Loucy (cell line): Measurements from ENCODE around the gene FAM43B.

Experiments
- H2AFZ ChIP-seq: fragments of 200-600 bp; sonication (generic); 2 replicates; pipeline ENCODE4 v1.6.0; 2016; ENCODE audit warnings: antibody characterized with exemption, mild to moderate bottlenecking, low read length, moderate library complexity
- H3F3A ChIP-seq: fragments of 200-600 bp; 2 replicates; pipeline ENCODE4 v1.6.0; 2016; ENCODE audit warnings: antibody characterized with exemption, low read depth, mild to moderate bottlenecking
- H3K27me3 ChIP-seq: fragments of 200-600 bp; sonication (generic); 2 replicates; pipeline ENCODE4 v1.6.1; 2014; ENCODE audit warnings: low read length, mild to moderate bottlenecking; ENCODE audit not compliant: insufficient read depth, poor library complexity, severe bottlenecking
- H3K36me3 ChIP-seq: fragments of 200-600 bp; sonication (generic); 2 replicates; pipeline ENCODE4 v1.6.1; 2016; ENCODE audit warnings: low read length; ENCODE audit not compliant: insufficient read depth
- H3K4me1 ChIP-seq: fragments of 200-600 bp; sonication (generic); 2 replicates; pipeline ENCODE4 v1.5.1; 2014; ENCODE audit warnings: low read length, mild to moderate bottlenecking; ENCODE audit not compliant: insufficient read depth, poor library complexity, severe bottlenecking
- H3K4me2 ChIP-seq: fragments of 200-600 bp; sonication (generic); 2 replicates; pipeline ENCODE4 v1.6.0; 2014; ENCODE audit warnings: antibody characterized with exemption, low read length, low read depth, mild to moderate bottlenecking; ENCODE audit not compliant: poor library complexity, severe bottlenecking
- H3K4me3 ChIP-seq: fragments of 200-600 bp; sonication (generic); 2 replicates; pipeline ENCODE4 v1.5.1; 2014; ENCODE audit warnings: low read length, mild to moderate bottlenecking, mixed read lengths; ENCODE audit not compliant: poor library complexity, severe bottlenecking
- H3K79me2 ChIP-seq: fragments of 200-600 bp; sonication (generic); 2 replicates; pipeline ENCODE4 v1.6.1; 2014; ENCODE audit warnings: low read length; ENCODE audit not compliant: insufficient read depth
- H3K9ac ChIP-seq: fragments of 200-600 bp; sonication (generic); 2 replicates; pipeline ENCODE4 v1.6.0; 2014; ENCODE audit warnings: mild to moderate bottlenecking, low read depth, low read length, moderate library complexity; ENCODE audit not compliant: poor library complexity, severe bottlenecking
- H3K9me2 ChIP-seq: fragments of 200-600 bp; sonication (generic); replicated peaks from 2 replicates; pipeline ENCODE4 v1.6.1; 2016; ENCODE audit warnings: low read depth, low read length, mixed read lengths
- H3K9me3 ChIP-seq: fragments of 200-600 bp; sonication (generic); 2 replicates; pipeline ENCODE4 v1.6.1; 2014; ENCODE audit warnings: mild to moderate bottlenecking, antibody characterized with exemption, low read length, low read depth; ENCODE audit not compliant: insufficient read depth
- H4K20me1 ChIP-seq: fragments of 200-600 bp; sonication (generic); 2 replicates; pipeline ENCODE4 v1.6.0; 2014; ENCODE audit warnings: antibody characterized with exemption, low read length, mild to moderate bottlenecking; ENCODE audit not compliant: insufficient read depth, poor library complexity, severe bottlenecking
- CTCF ChIP-seq: fragments of 200-600 bp; sonication (generic); conservative IDR thresholded peaks from 2 replicates; pipeline ENCODE4 v1.5.1; 2014; ENCODE audit warnings: mild to moderate bottlenecking, antibody characterized with exemption, low read length
- EZH2phosphoT487 ChIP-seq: fragments of 200-600 bp; IDR thresholded peaks from 2 replicates; pipeline ENCODE4 v1.6.1; 2018; ENCODE audit warnings: antibody characterized with exemption, mild to moderate bottlenecking, moderate library complexity, borderline replicate concordance

The FAM43B gene

GRCh38 chr1:20569523-20570098, 17.2 kb downstream of the FAM43B start:
- Histone ChIP-seq H3K9ac (no peak overlapping the region), H4K20me1 (no peaks in the 10 kb centered on the region), H3K4me1 (no peaks in the 10 kb centered on the region), H2AFZ (no peak overlapping the region), H3K9me3 (no peaks in the 10 kb centered on the region), H3F3A (no peaks in the 10 kb centered on the region), H3K4me2 (no peak overlapping the region), H3K36me3 (no peaks in the 10 kb centered on the region), H3K27me3 (no peaks in the 10 kb centered on the region), H3K4me3 (no peak overlapping the region), H3K9me2 (no peaks in the 10 kb centered on the region), H3K79me2 (no peaks in the 10 kb centered on the region)
- TF ChIP-seq CTCF (no peak), EZH2phosphoT487 (no peak)

GRCh38 chr1:20571427-20571826, 19.1 kb downstream of the FAM43B start:
- Histone ChIP-seq H3K4me2 (no peak overlapping the region), H3K4me3 (no peak overlapping the region), H3K4me1 (no peaks in the 10 kb centered on the region), H3K9me3 (no peaks in the 10 kb centered on the region), H4K20me1 (no peaks in the 10 kb centered on the region), H3K27me3 (no peaks in the 10 kb centered on the region), H3K9me2 (no peaks in the 10 kb centered on the region), H3K9ac (no peak overlapping the region), H3K36me3 (no peaks in the 10 kb centered on the region), H3F3A (no peaks in the 10 kb centered on the region), H3K79me2 (no peaks in the 10 kb centered on the region), H2AFZ (no peak overlapping the region)
- no peak for TF ChIP-seq CTCF
- TF ChIP-seq EZH2phosphoT487 = no peak

- no peaks in the 10 kb centered on the region for H3K9me2 ChIP-seq
- no peak overlapping the region for H3K4me2 ChIP-seq
- peak overlapping the region; percentile 4; the same call in 1 of the 2 replicates for H2AFZ ChIP-seq
- H3K36me3 ChIP-seq = no peaks in the 10 kb centered on the region
- no peak overlapping the region for H3K4me3 ChIP-seq
- H3F3A ChIP-seq = no peaks in the 10 kb centered on the region
- H3K27me3 ChIP-seq = no peaks in the 10 kb centered on the region
- H3K4me1 ChIP-seq = no peaks in the 10 kb centered on the region
- no peak for TF ChIP-seq CTCF
- no peak for TF ChIP-seq EZH2phosphoT487
- no peaks in the 10 kb centered on the region for H3K79me2 ChIP-seq
- H4K20me1 ChIP-seq = no peaks in the 10 kb centered on the region
- H3K9ac ChIP-seq = no peak overlapping the region
- no peaks in the 10 kb centered on the region for H3K9me3 ChIP-seq
These were observed 21.6 kb downstream of the FAM43B start for GRCh38 chr1:20573987-20574386.
